DMS114 treated with DMSO at 0.1 percent for 48 hours (cell line): ENCODE measurements around the gene TIMM23B.
"Not testable (repeated sequence)": the region's sequence is repeated elsewhere in the genome, so short reads cannot be mapped to it uniquely, and the experiment has no call there.

Experiments used
- DNase-seq: peaks from one replicate; lab custom pipeline; 2025; ENCODE audit not compliant: unreplicated experiment; lab: John Stamatoyannopoulos, UW

Gene TIMM23B, protein sequence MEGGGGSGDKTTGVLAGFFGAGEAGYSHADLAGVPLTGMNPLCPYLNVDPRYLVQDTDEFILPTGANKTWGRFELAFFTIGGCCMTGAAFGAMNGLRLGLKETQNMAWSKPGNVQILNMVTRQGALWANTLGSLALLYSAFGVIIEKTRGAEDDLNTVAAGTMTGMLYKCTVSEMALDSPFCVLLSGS

DNA sequence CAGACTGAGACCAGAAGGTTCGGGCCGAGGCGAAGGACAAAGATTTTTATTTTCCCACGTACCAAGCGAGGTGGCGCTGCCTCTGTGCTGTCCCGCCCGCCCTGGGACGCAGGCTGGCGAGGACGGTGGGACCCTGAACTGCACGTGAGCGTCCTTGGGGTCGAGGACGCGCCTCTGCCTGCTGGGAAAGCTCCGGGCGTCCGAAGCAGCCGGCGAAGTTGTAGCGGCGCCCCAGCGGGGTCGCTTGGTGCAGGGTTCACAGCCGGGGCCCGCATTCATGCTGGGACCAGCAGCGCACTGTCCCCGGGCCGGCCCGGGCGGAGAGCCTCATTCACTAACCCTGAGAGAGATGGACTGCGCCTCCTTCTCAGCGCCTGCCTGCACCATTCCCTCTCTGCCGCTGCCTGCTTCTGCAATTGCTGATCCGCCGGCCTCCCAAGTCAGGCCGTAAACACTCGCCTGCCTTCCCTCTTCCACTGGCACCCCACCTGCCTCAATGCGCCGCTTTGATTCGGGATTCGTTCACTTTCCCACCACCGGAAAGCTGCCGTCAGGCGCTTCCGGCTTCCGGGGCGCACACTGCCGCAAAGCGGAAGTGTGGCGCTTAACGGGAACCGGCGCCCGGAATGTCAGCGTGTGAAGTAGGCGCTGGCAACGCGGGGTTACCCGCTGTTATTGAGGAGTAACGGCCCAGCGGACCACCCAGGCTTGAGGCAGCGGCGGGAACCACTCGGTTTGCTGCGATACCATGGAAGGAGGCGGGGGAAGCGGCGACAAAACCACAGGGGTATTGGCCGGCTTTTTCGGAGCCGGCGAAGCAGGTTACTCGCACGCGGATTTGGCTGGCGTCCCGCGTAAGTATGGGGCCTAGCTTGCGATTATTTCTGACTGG lies at the start of gene TIMM23B, which contains the start of gene PARG:
TIMM23B (plus strand) TSS at position 607 of the 892 bp plus-strand sequence; CDS start at position 749, 142 bp downstream.
PARG (minus strand) TSS at position 581 of the 892 bp plus-strand sequence; CDS start at position 279, 302 bp downstream.
- peak; percentile 80 for DNase-seq

DNA sequence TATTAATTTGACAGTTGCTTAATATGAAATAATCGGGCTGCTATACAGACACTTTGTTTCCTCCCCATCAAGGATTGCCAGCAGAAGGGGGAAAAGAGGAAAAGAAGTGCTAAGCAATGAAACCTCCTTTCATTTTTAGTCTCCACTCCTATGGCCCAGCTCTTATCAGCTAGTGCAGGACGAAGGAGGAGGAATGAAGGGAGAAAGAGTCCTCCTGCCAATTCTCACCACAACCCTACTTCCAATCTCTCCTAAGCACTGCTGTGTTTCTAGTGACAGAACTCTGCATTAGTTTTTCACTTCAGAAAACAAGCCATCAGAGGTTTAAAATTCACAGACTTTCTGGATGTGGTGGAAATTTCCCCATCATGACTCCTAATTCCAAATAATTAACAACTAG lies 41.9 kb upstream of the TIMM23B start:
- not testable (repeated sequence) for DNase-seq

DNA sequence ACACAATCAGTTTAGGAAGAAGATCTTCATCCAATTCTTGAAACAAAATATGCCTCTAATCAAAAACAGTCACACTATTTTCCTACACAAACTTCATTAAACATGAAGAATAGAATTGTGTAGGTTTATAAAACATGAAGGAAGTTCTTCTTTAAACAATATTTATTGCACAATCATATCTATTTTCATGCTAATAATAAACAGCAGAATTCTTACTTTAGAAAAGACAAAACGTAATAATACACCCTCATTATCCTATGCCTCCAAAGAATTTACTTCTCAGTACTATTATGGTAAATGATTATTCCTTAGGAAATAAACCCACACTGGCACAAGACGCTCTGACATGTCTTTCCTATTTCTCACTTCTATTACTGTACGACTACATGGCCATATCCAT lies 41.4 kb upstream of the TIMM23B start:
- not testable (repeated sequence) for DNase-seq

DNA sequence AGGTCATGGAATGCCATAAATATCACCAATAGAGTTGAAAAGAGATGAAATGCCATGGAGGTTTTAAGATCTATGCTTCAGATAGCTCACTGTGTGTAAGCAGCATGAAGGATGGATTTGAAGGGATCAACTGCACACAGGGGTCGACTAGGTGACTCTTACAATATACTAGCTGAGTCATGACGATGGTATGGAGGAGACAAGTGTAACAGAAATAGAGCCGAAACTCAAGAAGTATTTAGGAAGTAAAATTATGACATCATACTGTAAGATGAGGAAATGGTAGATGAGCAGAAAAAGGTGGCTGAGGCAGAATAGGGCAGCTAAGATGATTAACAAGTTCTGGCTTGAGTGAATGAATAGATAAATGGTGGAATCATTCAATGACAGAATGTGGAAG lies 38.0 kb upstream of the TIMM23B start:
- DNase-seq, result not testable (repeated sequence)

DNA sequence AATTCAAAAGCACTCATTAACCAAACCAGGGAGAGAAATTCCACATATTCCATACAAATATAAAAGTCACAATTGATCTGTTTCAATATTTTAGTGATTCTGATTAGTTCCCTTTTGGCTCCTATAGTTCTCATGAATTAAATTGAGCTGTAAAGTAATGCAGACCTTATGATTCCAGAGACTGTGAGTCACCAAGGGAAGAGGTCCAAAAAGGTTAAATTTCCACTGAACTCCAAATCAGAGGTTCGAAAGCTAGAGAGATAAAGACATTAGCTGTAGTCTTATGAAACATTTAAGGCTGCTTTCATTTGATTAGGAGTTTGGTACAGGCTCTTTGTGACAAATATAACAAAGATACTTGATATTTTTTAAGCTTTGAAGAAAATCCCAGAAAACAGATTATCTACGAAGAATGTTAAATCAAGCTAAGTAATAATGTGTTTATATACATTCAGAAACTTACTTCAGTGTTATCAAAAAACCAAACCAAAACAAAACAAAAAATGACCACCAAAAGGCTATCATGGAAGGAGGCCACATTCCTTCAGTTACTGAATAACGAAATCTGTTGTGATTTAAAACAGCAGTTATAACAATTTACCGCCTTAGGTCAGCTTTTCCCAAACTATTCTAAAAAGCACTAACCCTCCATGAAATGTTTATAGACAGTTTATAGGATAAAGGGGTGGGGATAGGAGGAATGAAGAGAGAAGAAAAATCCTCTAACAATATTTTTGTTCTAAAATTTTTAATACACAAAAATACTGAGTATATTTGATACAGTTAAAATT lies 33.4 kb upstream of the TIMM23B start:
- not testable (repeated sequence) for DNase-seq

DNA sequence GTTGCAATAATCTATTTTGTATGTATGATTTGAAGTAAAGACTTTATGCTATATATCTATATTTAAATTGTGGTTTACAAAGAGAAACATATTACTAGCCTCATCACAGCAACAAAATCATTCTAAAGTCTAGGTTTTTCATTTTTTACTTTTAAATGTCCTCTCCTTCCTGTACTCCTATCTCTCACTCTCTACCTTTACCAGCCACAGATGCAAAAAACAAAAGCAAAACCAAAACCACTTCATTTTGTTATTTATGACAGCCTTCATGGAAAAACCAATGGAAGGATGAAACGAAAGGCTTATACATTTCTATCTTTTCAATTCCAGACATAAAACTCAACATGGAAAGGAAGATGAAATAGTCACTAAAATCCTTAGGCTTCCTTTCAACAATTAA lies 31.6 kb upstream of the TIMM23B start:
- DNase-seq, result not testable (repeated sequence)

DNA sequence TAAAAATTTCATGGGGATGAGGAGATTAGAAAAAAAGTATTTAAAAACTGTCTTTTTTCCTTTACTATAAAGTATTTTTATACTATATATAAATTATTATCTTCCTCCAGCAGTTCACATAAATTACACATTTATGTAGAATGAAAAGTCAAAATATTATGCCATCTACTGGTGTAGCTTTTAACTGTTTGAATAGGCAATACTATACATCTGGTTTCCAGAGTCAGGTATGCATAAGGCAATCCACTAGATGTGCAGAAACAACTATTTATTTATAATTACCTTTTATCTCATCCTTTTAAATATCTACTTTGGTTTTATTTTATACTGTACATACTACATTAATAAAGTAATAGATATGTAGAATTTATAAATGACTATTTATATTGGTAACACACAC lies 25.4 kb upstream of the TIMM23B start:
- not testable (repeated sequence) for DNase-seq

DNA sequence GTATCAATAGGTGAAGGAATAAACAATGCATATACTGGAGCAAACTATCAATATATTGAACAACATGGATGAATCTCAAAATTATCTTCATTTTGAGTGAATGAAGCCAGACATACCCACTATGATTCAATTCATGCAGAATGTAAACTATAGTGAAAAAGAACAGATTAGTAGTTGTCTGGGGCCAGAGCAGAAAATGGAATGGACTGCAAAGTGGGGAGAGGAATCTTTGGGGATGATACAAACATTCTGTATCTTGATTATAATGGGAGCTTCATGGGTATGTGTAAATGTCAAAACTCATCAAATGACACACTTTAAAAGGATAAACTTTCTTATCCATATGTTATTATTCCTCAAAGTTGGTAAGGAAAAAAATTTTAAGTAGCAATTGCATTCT lies 23.9 kb upstream of the TIMM23B start:
- not testable (repeated sequence) for DNase-seq

DNA sequence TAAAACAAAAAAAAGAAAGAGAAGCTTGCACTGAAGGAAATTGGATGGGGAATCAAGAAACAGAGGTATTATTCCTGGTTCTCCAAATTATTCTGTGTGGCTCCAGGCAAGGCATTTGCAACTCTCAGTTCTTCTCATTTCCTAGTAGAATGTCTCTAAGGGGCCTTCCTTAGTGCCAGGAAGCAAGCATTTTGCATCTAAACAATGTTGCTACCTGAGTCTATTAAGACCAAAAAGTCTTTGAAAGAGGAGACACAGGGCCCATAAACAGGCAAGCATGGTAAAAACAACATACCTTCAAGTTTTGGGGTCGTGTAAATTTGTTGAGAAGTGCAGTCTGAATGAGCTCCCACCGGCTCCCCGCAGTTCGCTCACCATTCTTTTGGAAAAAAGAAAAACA lies 19.8 kb upstream of the TIMM23B start:
- DNase-seq, result not testable (repeated sequence)

DNA sequence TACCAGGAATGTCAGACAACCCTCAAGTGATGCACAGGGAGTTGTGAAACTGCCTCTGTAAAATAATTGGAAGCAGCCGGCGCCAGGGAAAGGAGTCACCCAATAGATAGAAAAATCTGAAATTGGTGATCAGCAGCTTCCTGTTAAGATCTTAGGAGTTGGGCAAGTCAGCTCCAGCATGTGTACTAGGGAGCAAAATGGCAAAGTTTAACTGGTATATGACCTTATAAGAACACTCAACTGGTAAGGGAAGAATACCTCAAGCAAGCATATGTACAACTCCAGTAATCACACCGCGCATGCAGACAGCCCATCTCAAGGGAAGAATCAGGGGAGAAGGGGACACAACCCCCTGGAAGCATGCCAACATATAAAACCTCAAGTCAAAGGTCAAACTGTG lies 18.3 kb upstream of the TIMM23B start:
- DNase-seq, result not testable (repeated sequence)

DNA sequence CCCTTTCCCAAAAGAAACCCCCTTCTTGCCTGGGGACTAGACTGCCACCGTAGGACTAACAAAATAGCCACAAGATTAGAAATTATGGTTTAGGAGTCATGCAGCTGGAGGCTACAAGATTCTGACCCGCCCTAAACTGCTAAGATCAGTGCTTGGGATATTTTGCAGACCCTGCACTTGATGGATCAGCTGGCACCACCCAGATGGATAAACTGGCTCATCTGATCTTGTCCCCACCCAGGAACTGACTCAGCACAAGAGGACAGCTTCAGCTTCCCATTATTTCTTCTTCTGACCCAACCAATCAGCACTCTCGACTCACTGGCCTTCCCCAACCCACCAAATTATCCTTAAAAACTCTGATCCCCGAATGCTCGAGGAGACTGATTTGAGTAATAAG lies 10.6 kb upstream of the TIMM23B start:
- not testable (repeated sequence) for DNase-seq

DNA sequence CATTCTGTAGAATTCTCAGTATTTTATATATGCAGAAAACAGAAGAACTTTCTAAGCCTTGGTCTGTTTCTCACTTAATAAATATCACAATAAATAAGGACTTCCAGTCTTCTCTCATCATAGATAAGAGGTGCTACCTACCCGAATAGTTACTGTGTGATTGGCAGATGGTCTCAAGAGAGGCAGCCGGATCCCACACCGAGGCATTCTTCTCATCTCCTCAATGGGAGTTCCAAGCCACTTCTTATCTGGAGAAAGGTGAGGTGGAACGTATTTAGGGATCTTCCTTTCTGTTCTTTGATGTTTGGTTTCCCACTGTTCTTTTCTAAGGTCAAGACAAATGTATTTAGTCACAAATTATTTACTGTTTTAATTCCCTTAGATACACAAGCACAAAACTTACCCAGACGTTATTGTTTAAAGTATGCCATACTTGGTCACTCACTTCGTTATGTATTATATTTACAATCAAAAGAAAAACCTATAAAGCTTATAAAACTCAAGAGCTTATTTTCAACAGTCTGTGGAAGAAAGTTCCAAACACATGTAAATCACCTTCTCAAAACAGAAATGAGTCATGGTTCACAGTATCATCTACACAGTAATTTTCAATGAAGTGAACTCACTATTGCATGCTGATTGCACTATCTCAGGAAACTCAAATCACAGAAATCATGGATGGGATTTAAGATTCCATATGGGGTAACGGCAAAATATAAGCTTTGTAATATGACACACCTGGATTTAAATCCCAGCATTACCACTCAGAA lies 9.7 kb upstream of the TIMM23B start:
- DNase-seq, result not testable (repeated sequence)

DNA sequence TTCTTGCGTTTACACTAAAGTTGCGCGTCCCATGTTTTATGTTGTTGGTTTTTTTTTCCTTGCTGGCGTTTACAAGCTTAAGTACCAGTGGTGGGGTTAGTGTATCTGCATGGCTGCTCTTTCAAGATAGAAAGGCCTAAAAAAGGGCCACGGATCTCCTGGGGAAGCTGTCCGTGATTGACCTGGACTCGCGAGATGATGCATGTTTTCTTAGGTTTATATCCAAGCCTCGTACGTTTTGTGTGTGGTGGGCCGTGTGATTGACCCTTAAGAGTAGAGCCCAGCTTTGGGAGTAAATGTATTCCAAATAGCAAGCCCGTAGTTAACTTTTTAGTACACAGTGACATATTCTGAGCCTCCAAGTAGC lies 469 bp downstream of the TIMM23B start:
- not testable (repeated sequence) for DNase-seq

DNA sequence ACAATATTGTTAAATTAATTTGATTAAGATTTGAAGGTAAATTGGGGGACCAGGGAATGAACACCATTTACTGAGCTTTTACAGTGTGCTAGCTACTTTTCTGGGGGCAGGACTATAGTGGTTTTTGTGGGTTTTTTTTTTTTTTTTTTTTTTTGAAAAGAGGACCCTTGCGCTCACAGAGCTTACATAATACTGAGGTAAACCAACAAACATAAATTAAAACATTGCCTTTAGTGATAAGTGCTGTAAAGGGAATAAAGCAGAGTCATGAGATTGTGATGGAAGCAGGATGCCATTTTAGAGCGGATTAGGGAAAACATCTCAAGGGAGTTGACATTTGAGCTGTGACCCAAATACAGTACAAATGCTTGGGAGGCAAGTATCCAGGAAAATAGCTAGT lies 1.8 kb downstream of the TIMM23B start:
- DNase-seq, result not testable (repeated sequence)

DNA sequence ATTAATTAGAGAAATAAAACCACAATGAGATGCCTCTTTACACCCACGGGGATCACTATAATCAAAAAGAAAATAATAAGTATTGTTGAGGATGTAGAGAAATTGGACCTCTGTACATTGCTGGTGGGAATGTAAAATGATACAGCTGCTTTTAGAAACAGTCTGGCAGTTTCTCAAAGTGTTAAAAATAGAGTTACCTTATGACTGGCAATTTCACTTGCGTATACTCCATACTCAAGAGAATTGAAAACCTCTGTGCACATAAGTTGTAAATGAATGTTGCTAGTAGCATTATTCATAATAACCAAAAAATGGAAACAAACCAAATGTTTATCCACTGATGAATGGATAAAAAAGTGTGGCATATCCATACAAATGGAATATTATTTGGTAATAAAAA lies 6.3 kb downstream of the TIMM23B start:
- DNase-seq, result not testable (repeated sequence)

DNA sequence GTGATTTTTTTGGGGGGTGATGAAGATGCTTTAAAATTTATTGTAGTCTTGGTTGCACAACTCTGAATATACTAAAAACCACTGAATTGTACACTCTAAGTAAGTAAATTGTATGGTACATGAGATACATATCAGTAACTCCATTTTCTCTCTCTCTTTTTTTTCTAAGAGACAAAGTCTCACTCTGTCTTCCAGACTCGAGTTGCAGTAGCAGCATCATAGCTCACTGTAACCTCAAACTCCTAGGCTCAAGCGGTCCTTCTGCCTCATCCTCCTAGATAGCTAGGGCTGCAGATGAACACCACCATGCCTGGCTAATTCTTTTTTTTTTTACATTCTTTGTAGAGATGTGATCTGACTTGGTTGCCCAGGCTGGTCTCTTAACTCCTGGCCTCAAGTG lies 6.9 kb downstream of the TIMM23B start:
- DNase-seq, result not testable (repeated sequence)

DNA sequence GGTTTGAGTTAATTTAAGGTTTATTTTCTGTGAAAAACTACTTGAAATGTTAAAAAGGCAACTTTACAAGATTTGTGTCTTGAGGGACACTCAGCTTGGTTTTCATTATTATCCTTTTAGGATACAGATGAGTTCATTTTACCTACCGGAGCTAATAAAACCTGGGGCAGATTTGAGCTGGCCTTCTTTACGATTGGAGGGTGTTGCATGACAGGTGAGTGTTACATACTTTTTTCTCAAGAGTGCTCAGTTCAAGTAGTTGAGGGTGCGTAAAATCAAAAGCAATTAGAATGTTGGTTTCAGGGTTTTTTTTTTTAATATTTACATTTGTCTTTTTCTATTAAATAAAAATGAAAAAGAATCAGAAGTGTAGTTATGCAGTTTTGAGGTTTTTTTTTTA lies 10.2 kb downstream of the TIMM23B start:
- DNase-seq, result not testable (repeated sequence)

DNA sequence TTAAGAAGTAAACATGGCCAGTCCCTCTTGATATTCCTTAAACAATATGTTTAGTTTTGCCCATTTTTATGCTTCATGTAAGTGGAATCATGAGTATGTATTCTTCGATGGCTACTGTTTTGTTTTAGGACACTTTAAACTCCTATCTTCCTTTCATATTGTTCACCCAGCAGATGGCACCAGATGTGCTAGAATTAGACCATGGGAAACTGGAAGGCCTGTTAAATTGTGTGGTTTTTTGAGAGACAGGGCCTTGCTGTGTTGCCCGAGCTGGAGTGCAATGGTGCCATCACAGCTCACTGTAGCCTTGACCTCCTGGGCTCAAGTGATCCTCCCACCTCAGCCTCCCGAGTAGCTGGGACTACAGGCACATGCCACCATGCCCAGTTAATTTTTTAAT lies 11.3 kb downstream of the TIMM23B start:
- DNase-seq, result peak; percentile 15

DNA sequence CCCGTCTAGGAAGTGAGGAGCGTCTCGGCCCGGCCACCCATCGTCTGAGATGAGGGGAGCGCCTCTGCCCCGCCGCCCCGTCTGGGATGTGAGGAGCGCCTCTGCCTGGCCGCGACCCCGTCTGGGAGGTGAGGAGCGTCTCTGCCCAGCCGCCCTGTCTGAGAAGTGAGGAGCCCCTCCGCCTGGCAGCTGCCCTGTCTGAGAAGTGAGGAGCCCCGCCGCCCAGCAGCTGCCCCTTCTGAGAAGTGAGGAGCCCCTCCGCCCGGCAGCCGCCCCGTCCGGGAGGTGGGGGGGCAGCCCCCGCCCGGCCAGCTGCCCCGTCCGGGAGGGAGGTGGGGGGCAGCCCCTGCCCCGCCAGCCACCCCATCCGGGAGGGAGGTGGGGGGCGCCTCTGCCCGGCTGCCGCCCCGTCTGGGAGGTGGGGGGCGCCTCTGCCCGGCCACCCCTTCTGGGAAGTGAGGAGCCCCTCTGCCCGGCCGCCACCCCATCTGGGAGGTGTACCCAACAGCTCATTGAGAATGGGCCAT lies 28.5 kb downstream of the TIMM23B start:
- DNase-seq, result not testable (repeated sequence)

DNA sequence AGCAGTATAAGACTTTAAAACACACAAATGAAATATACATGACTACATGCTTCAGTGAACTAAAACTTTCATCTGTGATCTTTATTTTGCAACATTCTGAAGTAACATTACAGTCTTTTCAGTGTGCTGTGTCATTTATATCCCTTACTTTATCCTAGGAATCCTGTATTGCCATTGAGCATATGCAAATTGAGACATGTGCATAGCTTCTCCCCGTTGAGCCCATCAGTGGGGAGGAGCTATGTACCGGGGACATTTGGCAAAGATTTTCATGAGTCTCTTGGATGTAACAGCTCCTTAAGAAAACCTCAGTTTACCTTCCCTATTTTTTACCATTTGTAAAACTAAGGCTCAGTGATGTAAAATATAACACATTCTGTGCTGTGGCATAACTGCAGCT lies 29.6 kb downstream of the TIMM23B start:
- DNase-seq, result not testable (repeated sequence)
